ENCODE results near the gene BGN. TPM values are rescaled to one million over a fixed set of nuclear protein-coding genes. Genes with fewer than 3 reads are reported as not detected.

Gene BGN
- total RNA-seq, 1 experiment from 2014 or later, result 1.2 TPM

GRCh38 chrX:153478746-153479145, 16.0 kb upstream of the BGN start:
- Mint-ChIP-seq H3K9me3 (peaks cover 33 to 47% of the 10 kb centered on the region in 2 experiments), H3K36me3 (ENCODE audit: insufficient read depth in 1 of 3, low read depth in 3 of 3) (peaks cover 0 to 3% (median 0%) of the 10 kb centered on the region in 3 experiments; a peak in 1 of 7 replicates), H3K27ac (no peak overlapping the region; a peak in 1 of 7 replicates), H3K4me3 (no peak overlapping the region), H3K27me3 (ENCODE audit: low read depth) (peaks cover 23% of the 10 kb centered on the region), H3K4me1 (peaks cover 2% of the 10 kb centered on the region in 2 experiments; a peak in 3 of 4 replicates)
- H4K20me1 ChIP-seq (ENCODE audit: control insufficient read depth, insufficient read depth, insufficient read length), result no peaks in the 10 kb centered on the region
- TF ChIP-seq, protein P1, sequence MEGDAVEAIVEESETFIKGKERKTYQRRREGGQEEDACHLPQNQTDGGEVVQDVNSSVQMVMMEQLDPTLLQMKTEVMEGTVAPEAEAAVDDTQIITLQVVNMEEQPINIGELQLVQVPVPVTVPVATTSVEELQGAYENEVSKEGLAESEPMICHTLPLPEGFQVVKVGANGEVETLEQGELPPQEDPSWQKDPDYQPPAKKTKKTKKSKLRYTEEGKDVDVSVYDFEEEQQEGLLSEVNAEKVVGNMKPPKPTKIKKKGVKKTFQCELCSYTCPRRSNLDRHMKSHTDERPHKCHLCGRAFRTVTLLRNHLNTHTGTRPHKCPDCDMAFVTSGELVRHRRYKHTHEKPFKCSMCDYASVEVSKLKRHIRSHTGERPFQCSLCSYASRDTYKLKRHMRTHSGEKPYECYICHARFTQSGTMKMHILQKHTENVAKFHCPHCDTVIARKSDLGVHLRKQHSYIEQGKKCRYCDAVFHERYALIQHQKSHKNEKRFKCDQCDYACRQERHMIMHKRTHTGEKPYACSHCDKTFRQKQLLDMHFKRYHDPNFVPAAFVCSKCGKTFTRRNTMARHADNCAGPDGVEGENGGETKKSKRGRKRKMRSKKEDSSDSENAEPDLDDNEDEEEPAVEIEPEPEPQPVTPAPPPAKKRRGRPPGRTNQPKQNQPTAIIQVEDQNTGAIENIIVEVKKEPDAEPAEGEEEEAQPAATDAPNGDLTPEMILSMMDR (conservative IDR thresholded peaks at IDR 0.05), result no peak
- peaks cover 3% of the 10 kb centered on the region for H3K27me3 ChIP-seq (ENCODE audit: insufficient read depth, low read length)
- H3K9me3 ChIP-seq (ENCODE audit: control insufficient read depth, low read depth, low read length), result peaks cover 21% of the 10 kb centered on the region
- no peak overlapping the region for H3K23ac ChIP-seq (ENCODE audit: insufficient read length, low read depth, low read length)
- no peaks in the 10 kb centered on the region; the same call in 1 of the 2 replicates for H3K4me1 ChIP-seq (ENCODE audit: insufficient read depth, low read length)
- H3K18ac ChIP-seq (ENCODE audit: insufficient read length, low read depth, low read length), result no peak overlapping the region
- no peak overlapping the region for H3K4ac ChIP-seq (ENCODE audit: low read depth, low read length)
- H3T11ph ChIP-seq (ENCODE audit: low read length), result no peak overlapping the region
- H3K23me2 ChIP-seq (ENCODE audit: insufficient read length, low read depth, low read length, poor library complexity, severe bottlenecking), result no peaks in the 10 kb centered on the region
- no peak overlapping the region for H2AK5ac ChIP-seq (ENCODE audit: insufficient read length, low read length)
- H3K14ac ChIP-seq (ENCODE audit: insufficient read depth, low read length), result no peak overlapping the region
- no peak overlapping the region for H3K9ac ChIP-seq (ENCODE audit: extremely low read depth, insufficient read length, low read length)
- H2AFZ ChIP-seq (ENCODE audit: low read length), result no peak overlapping the region
- H3K4me2 ChIP-seq (ENCODE audit: insufficient read depth, insufficient read length, low read length), result no peak overlapping the region
- H3K79me1 ChIP-seq (ENCODE audit: insufficient read depth, low read depth, low read length, poor library complexity, severe bottlenecking), result no peaks in the 10 kb centered on the region
- WGBS (ENCODE audit: extremely low coverage, insufficient read length, low lambda C conversion rate), result no CpG with 5 or more reads among the region's 16 CpGs
- no peak overlapping the region for H2BK12ac ChIP-seq (ENCODE audit: insufficient read length, low read depth, low read length)
- no peak overlapping the region for H4K91ac ChIP-seq (ENCODE audit: insufficient read length, low read depth, low read length)
- no peak overlapping the region for H2BK15ac ChIP-seq (ENCODE audit: low read depth, low read length)
- H2BK20ac ChIP-seq (ENCODE audit: low read depth, low read length, poor library complexity, severe bottlenecking), result no peak overlapping the region
- DNase-seq, result no peak
- H3K79me2 ChIP-seq (ENCODE audit: insufficient read depth, low read length), result no peaks in the 10 kb centered on the region
- H2BK120ac ChIP-seq (ENCODE audit: low read depth, low read length, poor library complexity, severe bottlenecking), result no peak overlapping the region
- no peak overlapping the region for H4K8ac ChIP-seq (replicated peaks; ENCODE audit: insufficient read length, low read depth, low read length)
- H3K27ac ChIP-seq (ENCODE audit: insufficient read length, low read depth, low read length), result no peak overlapping the region
- no peak overlapping the region for H3K56ac ChIP-seq (ENCODE audit: insufficient read length, low read depth, low read length)
- H2BK5ac ChIP-seq (ENCODE audit: insufficient read length, low read length), result no peak overlapping the region
- H4K5ac ChIP-seq (ENCODE audit: insufficient read length, low read depth, low read length), result no peak overlapping the region
